NK-92 (cell line): ENCODE measurements around the gene GXYLT2.

Experiments used
- DNase-seq: peaks from one replicate; lab custom pipeline; 2025; ENCODE audit not compliant: unreplicated experiment; lab: John Stamatoyannopoulos, UW

Gene GXYLT2

DNA sequence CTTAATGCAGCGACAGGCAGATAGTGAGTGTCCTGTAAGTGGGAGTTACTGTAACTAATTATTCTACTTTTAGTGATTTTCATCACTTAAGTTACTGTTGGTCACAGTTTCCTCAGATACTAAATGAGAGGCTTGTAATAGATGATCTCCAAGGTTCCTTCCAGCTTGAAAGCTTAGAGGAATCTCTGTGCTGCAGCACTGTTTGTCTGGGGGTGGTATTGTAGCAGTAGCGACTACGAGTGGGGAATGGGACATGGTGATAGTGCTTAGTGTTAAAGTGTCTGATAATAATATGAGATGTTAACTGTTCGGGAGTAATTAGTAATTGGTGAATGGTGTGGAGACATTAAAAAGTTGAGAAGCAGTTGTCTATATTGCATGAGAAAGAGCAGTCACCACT lies 121.2 kb downstream of the GXYLT2 start:
- DNase-seq = no peak

DNA sequence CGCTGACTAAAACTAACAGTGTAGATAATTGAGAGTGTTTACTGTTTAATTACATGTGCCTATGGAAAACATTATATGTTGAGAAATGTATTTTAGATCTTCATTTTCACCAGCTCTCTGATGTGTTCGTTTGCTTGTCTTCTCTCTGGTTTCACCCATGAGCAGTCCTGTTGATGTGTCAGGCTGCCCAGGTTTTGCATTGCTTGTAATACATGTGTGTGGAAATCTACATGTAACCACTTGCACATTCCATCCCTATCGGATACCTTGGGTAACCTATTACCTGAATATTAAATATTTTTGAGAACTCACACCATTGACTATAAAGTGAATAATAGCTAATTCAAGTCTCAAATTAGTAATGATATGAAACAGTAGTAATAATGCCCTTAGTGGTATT lies 121.9 kb downstream of the GXYLT2 start:
- no peak for DNase-seq

DNA sequence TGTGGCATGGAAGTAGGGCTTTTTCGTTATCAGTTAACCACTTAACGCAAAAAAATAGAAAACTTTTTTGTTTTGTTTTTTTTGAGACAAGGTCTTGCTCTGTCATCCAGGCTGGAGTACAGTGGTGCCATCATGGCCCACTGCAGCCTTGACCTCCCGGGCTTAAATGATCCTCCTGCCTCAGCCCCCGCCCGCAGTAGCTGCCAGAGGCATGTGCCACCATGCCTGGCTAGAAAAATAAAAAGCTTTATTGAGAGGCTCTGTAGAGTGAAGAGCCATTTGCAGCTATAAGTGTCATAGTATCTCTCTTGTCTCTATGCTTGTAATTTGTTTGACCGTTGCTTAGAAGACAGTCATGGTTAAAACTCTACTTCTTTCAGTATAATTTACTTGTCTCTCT lies 122.3 kb downstream of the GXYLT2 start:
- DNase-seq = no peak

DNA sequence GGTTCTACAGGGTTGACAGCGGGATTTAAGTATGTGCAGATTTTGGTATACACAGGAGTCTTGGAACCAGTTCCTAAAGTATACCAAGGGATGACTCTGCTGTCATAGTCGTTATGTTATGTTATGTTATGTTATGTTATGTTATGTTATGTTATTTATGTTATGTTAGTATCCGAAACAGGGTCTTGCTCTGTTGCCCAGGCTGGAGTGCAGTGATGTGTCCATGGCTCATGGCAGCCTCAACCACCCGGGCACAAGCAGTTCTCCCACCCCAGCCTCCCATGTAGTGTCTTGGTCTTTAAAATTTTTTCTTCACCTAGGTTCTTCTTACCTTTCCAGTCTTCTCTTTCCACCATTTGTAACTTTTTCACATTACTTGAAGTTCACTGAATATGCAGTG lies 130.5 kb downstream of the GXYLT2 start:
- no peak for DNase-seq

DNA sequence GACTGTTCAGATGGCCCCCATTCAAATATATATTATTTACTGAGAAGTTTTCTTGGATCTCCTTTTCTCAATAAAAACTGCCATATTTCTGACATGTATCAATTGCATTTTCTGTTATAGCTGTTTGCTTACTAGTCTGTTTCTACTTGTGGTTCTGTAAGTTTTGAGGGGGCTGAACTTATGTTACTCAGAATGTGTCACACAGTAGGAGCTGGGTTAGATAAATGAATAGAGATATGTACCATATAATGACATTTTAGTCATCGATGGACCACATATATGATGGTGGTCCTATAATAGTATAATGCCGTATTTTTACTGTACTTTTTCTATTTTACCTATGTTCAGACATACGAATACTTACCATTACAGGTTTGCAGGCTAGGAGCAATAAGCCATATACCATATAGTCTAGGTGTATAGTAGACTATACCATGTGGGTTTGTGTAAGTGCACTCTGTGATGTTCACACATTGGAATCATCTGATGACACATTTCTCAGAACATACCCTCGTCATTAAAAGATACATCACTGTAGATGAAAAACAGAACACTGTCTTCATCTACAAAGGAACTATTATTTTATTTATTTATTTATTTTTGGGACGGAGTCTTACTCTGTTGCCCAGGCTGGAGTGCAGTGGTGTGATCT lies 131.1 kb downstream of the GXYLT2 start:
- DNase-seq = no peak

DNA sequence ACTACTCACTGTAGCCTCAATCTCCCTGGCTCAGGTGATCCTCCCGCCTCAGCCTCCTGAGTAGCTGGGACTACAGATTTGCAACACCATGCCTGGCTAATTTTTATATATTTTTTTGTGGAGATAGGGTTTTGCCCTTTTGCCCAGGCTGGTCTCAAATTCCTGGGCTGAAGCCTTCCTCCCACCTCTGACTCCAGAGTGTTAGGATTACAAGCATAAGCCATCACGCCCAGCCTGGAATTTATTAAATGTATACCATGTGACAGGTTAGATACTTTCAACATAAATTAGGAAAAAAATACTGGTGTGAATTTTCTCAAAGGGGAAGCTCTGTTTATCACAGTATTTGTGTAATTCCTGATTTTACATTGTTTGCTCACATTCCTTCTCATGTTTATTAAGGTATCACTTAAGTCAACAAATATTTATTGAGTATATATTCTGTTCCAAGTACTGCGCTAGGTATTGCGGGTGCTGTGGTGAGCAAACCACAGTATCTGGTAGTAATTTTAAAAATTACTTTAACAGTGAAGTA lies 133.5 kb downstream of the GXYLT2 start:
- no peak for DNase-seq

DNA sequence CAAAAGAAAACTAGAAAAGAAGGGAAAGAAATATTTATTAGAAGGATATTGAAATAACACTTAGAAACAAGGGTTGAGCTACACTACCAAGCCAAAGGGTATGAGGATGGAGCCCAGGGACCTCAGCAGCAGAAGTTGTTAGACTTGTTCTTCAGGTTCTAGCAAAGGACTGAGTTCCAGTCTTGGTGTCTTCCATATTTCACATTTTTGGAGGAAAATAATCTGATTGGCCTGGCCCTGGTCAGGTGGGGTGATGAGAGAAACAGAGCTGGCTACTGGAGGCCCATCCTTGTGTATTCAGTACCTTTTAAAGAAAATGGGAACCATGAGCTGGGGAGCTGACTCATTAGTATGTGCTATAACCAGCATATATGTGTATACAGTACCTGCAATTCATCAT lies 137.0 kb downstream of the GXYLT2 start:
- DNase-seq = no peak

DNA sequence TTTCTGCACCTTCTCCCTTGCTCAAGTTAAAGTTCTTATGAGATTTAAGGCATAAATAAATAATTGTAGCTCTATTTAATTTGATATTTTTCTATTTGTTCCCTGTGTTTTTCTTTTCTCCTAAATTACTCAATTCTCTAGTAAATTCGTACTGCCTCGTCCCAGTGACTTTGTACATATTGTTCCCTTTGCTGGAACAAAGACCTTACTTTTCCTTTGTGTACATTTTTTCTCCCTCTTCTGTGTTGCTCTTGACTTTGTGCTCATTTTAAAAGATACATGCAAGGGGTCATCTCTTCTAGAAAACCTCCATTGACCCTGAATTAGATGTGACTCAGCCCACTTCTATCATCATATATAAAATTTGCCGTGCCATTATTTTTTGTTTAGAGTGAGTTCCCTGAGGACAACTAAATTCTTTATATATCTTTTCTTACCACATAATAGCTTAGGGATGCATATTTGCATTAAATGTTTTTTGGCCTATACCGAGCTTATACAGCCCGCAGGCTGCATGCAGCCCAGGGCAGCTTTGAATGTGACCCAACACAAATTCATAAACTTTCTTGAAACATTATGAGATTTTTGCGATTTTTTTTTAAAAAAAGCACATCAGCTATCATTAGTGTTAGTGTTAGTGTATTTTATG lies 138.4 kb downstream of the GXYLT2 start:
- DNase-seq = no peak
